ENCODE measurements around the gene CTIF.
"Not testable (repeated sequence)": the region's sequence is repeated elsewhere in the genome, so short reads cannot be mapped to it uniquely, and the experiment has no call there.

Gene CTIF

DNA sequence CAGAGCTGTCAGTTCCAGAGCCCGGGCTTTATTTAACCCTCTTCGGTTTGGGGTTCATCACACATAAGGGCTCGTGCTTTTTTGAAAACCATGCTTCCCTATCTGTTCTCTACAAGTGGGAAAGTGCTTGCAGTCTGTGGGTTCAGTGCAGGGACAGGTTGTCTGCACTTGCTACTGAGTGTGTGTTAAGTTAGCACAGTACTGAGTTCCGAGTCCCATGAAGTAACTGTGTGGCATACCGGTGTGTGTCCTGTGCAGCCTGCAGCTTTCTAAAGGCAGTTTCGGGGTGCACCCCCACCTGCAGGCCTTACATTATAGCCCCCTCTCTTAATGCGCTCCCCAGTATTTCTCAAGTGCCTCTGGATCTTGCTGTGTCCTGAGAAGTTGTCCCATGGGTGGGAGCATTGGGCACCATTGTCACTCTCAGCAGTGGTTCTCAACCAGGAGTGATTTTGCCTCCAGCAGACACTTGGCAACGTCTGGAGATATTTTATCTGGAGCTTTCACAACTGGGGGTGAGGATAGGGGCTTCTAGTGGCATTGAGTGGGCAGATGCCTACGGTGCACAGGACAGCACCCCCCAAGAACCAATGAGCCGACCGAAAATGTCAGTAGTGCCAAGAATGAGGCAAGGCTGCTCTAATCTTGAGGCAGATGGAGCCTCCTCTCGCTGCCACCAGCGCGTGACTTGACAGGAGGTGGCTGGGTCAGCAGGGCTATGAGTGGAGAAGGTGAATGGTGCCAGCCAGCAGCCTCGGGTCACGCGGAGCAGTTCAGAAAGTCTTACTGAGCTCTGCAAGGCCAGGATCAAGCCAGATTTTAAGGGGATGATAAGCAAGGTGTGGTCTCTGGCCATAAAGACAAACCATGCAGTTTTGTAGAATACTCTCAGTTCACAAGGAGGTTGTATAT, 259.8 kb downstream of the CTIF start:
- DNase-seq (ENCODE audit: low read depth): no peak
- no peak overlapping the region for H3K4me3 ChIP-seq (ENCODE audit: low read depth, low read length)

DNA sequence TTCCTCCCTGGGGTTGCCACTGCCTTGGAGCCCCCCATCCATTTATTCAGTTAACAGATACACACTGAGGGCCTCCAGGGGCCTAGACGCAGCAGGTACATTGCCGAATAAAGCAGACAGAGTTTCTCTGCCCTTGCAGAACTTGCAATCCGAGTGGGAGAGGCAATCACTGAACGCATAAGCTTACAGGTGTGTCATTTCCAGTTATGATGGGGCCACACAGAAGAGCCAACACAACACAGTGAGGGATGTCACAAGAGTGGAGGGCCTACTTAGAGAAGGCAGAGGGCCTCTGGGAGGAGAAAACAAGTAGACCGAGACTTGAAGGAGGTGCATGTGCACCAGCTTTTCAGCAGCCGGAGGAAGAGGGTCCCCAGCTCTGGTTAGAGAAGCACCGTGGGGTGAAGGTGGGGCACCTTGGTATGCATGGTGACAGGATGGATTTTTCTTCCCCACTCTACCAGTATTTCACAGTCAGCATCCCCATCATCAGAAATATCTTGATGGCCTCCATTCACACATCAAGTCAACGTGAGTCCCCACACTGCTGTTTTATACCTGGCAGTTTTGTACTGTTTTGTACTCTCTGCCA, 261.0 kb downstream of the CTIF start:
- H3K4me3 ChIP-seq (ENCODE audit: low read depth, low read length): no peak overlapping the region
- no peak for DNase-seq (ENCODE audit: low read depth)

DNA sequence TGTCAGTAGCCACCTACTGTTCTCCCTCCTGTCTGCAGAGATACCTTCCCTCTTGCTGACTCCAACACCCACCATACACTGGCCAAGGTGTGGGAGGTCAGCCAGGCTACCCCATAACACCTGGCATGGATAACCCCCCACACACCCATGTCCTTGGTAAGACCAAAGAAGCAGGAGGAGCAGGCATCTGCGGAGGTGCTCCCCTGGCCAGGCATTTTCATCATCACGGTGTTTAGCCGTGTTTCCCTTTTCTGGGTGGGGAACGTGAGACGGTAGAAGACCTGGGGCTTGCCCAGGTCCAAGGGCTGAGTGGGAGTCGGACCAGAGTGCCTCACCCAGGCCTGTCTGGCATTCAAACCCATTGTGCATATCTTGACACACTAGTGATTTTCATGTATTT, 261.6 kb downstream of the CTIF start:
- H3K4me3 ChIP-seq (ENCODE audit: low read depth, low read length): no peak overlapping the region
- DNase-seq (ENCODE audit: low read depth): no peak

DNA sequence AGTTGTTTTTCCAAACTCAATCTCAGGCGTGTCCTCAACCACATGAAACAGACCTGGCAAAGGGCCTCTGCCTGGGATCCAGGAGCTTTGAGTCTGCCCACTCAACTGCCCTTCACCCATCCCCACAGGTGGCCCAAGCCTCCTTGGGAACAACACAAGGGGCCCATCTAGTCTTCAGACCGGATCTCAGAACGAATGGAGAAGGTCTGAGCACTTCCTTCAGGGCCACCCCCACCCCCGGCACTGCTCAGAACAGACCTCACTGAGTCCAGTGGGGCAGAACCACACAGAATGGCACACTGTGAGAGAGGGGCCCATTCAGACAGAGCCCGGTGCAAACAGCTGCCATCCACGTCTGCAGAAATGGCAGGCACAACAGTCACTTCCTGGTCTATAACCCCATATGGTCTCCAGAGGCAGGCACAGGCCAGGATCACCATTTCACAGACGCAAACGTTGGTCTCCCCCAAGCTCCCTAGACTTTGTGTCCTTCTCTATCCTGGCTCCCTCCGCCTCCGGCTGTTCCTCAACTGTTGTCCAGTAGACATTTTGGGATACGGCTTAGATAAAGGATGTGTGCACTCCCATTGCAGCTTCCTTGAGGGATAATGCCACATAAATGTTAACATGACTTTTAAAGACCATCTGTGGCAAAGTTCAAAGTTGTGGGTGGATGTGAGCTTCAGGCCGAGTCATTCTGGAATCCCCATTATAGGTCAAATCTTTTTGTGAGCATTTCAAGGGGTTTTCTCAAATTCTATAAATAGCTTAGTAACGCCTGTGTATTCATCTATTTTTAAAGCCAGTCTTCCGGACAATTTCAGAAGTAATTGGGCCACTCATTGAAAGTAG, 262.3 kb downstream of the CTIF start:
- H3K4me3 ChIP-seq (ENCODE audit: low read depth, low read length): no peak overlapping the region
- no peak for DNase-seq (ENCODE audit: low read depth)

DNA sequence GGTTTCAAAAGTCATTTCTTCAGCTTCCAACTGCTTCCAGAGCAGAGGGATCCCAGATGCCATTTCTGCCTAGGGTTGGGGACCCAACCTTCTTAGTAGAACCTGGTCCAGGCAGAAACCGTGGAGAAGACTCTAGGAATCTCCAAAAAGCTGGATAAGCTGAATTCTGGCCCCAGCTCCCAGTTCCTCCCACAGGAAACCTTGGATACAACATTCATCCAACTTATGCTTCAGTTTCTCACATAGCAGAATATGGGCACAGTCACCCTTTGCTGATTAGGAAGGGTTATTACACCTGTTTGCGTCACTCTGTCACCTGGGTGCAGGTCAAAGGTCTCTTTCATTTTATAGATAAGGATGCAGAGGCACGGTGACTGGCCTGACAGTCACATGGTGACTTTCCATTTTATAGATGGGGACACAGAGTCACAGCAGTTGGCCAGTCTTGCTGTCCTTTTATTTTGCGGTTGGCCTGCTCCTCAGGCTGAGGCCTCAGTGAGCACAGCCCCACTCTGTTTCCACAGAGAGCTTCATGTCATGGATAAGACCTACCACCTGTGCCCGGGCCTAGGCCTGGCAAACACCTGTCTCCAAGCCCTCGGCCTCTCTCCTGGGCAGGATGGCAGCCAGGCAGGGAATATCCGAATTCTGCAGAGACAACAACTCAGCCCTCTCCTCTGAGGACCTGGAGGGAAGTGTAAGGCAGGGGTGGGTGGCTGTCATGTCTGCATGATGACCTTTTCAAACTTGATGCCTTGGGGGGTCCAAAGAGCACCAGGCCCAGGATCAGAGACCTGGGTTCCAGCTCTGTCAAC, 263.1 kb downstream of the CTIF start:
- H3K4me3 ChIP-seq (ENCODE audit: low read depth, low read length): no peak overlapping the region
- no peak for DNase-seq (ENCODE audit: low read depth)

DNA sequence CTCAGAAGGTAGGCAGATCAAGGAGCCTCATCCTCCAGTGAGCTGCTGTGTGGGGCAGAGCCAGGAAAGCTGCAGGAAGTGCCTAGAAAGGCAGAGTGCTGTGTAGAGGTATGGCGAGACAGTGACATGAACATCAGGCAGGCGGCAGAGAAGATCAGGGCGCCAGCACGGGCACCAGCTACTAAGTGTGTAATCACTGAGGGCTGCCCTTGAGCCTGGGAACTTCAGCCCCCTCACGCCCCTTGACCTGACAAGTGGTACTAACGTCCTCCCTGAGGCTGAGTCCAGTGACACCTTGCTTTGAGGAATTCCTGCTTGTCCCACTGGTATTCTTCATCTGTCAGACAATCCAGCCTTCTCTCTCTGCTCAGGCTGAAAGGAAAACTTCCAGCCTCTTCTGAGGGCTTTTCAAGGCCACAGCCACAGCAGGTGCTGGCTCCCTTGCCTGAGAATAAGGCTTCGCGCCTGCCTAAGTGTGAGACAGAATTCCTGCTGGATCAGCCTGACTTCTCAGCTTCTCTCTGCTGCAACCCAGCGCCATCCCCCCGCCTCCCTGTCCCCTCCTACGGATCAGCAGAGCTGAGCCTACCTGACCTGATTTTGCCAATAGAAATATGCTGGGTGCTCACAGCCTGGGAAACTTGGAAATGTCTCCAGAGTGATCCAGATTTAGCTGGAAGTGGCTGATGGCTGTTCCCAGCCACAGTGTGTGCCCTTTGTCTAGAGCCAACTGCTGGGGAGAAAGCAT, 263.9 kb downstream of the CTIF start:
- H3K4me3 ChIP-seq (ENCODE audit: low read depth, low read length): no peak overlapping the region
- no peak for DNase-seq (ENCODE audit: low read depth)

DNA sequence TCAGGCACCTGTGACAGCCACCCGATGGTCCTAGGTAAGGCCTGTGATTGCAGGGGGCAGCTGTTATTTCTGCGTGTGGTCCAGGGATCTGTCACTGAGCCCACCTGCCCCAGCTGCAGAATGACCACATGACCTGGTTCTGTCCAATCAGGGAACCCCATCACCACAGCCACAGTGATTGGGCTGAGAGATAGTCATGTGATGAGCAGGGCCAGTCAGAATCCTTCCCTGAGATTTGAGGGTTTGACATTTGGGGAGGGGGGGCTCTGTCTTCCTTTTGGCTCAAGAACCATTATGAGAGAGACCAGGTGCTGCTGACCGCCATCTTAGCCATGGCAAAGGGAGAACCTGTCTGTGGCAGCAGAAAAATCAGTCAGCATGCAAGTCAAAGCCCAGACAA, 264.7 kb downstream of the CTIF start:
- H3K4me3 ChIP-seq (ENCODE audit: low read depth, low read length): no peak overlapping the region
- DNase-seq (ENCODE audit: low read depth): no peak

DNA sequence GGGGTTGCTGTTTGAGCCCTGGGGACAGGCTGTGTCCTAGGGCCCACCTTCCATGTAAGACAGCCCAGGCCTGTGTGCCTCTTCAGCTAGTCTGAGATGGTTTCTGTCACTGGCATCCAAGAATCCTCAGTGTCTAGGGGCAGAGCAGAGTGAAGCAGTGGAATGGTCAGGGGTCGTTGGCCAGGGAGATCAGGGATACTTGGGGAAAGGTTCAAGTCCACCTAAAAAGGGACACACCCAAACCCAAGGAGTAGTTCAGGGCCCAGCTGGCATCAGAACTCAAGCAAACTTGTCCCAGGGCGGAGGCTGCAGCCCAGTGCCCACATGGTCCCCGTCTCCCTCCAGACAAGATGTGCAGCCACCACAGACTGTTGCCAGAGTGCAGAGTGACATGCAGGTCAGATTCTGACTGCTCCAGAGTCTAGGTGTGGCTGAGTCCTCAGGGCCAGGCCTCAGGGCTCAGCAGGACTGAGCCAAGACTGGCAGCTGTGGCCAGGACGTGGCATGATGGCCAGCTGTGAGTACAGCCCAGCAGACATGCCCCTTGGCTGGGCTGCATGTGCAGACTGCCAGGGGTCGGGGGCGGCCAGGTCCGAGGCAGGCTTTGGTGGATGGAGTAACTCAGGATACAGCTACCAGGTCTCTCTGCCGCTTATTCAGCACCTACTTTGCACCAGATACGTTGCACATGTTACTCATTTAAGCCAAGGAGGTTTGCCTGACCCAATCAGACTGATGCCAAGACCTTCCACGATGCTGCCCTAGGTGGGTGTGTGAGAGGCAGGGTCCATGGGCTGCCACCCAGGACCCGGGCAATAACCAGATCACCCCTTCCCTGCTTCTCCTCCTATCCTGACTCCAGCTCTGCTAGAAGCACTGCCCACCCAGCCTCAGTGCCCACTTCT, 265.4 kb downstream of the CTIF start:
- DNase-seq (ENCODE audit: low read depth): no peak
- no peak overlapping the region for H3K4me3 ChIP-seq (ENCODE audit: low read depth, low read length)

DNA sequence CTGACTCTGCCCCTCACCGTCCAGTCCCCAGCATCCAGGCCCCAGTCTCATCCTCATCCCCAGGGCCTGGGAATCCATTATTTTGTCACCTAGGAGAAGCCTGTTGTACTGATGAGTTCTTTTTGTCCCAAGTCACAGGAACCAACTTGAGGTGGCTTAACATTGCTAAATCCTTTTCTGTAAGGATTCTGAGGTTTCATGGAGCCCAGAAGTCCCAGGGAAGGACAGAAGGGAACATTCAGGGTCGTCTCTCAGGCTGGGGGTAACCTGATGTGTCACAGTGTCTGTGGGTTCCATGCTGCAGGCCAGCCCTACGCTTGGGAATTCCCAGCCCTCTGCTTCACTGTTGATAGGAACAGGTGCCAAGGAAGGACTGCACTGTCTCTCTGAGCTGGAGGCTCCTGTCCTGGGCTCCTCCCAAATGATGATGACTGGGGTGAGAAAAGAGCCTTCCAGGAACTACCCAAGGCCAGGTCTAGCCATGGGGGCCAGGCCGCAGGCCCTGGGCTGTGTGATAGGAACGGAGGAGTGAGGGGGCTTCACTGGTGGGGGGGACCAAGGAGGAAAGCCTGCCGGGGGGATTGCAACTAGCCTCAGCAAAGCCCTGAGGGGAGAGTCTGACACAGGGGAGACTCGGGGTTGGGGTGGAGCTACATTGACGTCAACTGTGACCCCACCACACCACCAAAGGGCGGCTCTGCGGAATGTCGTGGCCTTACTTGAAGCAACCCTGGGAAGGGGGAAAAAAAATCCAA, 266.2 kb downstream of the CTIF start:
- DNase-seq (ENCODE audit: low read depth): no peak
- H3K4me3 ChIP-seq (ENCODE audit: low read depth, low read length): no peak overlapping the region

DNA sequence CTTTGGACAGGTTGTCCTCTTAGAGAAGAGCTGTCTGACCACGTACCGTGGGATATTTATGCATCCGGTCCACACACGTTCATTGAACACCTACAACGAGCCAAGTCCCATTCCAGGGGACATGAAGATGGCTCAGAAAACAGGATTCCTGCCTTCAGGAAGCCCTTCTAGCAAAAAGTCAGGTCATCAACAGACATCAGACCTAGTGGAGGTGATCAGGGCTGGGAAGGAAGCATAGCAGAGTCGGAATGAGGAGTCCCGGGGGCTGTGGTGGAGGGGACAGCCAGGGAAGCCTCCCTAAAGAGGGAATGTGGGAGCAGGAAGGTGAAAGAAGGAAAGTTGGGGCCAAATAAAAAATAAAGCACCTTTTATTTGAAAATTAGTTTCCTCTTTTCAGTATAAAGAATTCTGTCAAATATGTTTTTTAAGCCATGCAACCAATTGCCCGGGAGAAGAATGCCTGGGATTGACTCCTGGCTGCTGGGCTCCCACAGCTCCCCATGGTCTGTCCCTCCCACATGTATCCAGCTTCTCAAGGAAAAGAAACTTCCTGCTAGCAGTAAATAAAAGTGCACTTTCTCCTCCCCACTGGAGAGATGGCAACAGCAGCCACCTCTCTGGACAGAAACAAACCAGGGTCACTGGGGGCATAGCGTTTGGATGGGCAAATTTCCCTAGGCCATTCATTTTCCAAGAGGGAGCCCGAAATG, 267.1 kb downstream of the CTIF start:
- no peak for DNase-seq (ENCODE audit: low read depth)

DNA sequence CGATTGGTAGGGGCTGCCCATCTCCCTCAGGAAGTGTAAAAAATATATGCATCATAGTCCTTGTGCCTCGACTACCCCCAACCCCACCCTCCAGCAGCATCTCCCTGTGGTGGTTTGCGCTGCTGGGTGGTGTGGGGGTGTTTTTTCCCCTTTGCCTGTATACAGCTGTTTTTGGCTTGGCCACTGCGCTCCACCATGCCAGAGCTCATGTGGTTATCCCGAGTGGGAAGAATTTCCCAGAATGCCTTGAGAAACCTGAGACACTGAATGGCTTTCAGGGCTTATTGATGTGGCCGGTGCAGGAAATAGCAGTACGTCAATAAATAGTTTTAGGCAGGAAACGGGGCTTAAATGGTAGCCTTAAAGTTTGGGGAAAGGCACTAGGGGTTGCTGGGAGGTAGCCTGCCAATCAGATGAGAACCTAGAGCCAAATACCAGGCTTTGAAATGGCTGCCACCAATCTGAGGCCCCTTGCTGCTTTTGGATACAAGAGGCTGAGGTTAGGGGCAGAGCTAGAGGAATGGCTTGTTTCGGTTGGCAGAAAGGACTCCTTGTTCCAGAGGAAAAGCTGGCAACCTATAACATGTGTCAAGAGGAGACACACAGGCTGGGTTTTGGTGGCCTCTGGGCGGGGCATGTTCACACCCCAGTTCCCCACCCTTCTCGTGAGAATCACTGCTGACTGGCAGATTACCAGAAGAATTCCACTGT, 267.9 kb downstream of the CTIF start:
- H3K4me3 ChIP-seq (ENCODE audit: low read depth, low read length): no peak overlapping the region
- no peak for DNase-seq (ENCODE audit: low read depth)

More for the DNA sequence above, 267.1 kb downstream of the CTIF start:
- no peak overlapping the region for H3K4me3 ChIP-seq (ENCODE audit: low read depth, low read length)

DNA sequence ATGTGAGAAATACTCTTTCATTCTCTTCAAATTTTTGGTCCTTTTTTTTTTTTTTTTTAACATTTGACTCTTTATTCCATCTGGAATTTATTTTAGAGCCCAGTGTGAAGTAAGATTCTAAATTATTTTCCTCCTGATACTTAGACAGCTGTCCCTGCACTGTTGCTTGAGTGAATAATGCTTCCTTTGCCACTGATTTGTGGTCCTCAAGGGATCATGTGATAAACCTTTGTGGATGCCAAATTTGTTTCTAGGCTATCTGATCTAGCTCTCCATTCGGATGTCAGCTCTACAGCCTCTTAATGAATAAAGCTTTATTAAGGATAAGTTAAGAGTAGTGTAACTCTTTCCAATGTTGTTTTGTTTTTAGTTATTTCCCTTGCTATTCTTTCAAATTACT, 269.6 kb downstream of the CTIF start:
- no peak for DNase-seq (ENCODE audit: low read depth)
- no peak overlapping the region for H3K4me3 ChIP-seq (ENCODE audit: low read depth, low read length)

DNA sequence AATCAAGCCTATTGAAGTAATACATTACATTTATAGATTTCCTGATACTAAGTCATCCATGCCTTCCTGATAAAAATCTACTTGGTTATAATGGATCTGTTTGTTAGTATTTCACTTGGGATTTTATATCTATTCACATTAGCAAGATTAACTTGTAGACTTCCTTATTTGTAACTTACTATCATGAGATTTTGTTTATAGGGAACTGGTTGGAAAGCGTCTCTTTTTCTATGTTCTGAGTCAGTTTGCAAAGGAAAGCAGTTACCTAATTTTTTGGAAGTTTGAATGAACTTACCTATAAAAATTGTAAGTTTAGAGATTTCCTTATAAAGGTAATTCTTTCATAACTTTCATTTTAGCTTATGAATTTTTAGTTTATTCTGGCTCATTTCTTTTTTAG, 270.5 kb downstream of the CTIF start:
- H3K4me3 ChIP-seq (ENCODE audit: low read depth, low read length): no peak overlapping the region
- DNase-seq (ENCODE audit: low read depth): no peak

DNA sequence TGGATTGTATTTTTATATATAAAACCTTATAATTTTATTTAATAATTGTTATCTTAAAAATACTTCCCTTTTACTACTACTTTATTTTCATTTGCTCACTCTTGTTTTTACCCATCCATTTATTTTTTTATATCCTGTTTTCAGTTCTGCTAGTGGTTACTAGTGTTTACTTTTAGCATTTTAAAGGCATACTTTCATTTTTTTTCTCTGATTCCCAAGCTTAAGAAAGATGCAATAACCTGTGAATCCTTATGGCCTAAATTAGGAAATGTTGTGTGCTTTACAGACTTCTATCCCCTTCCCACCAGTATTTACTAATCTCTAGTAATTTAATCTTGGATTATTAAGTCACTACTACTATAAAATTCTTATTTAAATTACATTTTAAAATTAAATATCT, 272.0 kb downstream of the CTIF start:
- DNase-seq (ENCODE audit: low read depth): no peak
- no peak overlapping the region for H3K4me3 ChIP-seq (ENCODE audit: low read depth, low read length)

DNA sequence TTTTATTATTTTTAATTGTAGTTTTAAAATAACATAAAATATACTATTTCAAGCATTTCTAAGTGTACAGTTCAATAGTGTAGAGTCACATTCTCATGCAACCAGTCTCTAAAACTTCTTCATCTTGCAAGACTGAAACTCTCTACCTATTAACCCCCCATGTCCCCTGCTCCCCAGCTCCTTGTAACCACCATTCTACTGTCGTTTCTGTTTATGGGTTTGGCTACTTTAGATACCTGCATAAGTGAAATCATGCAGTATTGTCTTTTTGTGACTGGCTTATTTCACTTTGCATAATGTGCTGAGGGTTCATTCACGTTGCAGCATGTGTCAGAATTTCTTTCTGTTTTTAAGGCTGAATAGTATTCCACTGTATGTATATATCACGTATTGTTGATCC, 272.6 kb downstream of the CTIF start:
- H3K4me3 ChIP-seq (ENCODE audit: low read depth, low read length): no peak overlapping the region
- no peak for DNase-seq (ENCODE audit: low read depth)

DNA sequence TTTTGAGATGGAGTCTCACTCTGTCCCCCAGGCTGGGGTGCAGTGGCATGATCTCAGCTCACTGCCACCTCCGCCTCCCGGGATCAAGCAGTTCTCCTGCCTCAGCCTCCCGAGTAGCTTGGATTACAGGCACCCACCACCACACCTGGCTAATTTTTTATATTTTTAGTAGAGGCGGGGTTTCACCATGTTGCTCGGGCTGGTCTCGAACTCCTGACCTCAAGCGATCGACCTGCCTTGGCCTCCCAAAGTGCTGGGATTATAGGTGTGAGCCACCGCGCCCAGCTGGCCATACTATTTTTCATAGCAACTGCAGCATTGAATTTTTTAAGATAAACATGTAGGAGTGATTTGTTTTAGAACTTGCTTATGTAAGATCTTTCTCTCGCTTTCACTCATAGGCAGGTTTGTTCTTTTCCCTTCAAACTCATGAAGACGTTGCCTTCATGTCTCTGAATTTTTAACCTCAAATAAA, 273.2 kb downstream of the CTIF start:
- not testable (repeated sequence) for DNase-seq (ENCODE audit: low read depth); H3K4me3 ChIP-seq (ENCODE audit: low read depth, low read length)

All from skeletal muscle cell (primary cell).